ENCODE measurements around the gene LDLRAD3. TPM values are rescaled to one million over a fixed set of nuclear protein-coding genes. Genes with fewer than 3 reads are reported as not detected.

Gene LDLRAD3
- total RNA-seq, 1 experiment from 2014 or later, result 12.1 TPM

DNA sequence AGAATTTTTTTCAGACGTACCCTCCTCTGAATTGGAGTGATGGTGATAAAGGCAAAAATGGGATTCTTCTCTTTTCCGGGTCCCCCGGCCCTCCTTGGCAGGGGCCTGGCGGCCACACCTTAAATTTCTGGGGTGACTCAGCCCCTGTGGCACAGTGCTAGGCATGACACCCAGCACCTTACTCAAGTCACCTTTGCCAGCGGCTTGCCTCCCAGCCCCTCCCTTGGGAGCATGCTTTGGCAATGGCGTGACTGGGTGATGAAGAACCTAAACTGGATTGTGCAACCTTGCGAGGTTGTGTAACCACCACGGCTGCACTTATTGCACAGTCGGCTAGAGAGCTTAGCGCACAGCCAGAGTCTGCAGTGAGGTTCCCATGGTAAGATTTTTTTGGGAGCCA, 16.2 kb upstream of the LDLRAD3 start:
- Histone ChIP-seq H3K23ac (ENCODE audit: insufficient read length, low read depth, low read length) (no peak overlapping the region), H3K9ac (ENCODE audit: extremely low read depth, insufficient read length, low read length) (no peak overlapping the region), H3K4me1 (ENCODE audit: insufficient read depth, low read length) (no peaks in the 10 kb centered on the region), H3K27me3 (ENCODE audit: insufficient read depth, low read length) (no peaks in the 10 kb centered on the region), H4K5ac (ENCODE audit: insufficient read length, low read depth, low read length) (no peak overlapping the region), H4K20me1 (ENCODE audit: control insufficient read depth, insufficient read depth, insufficient read length) (no peaks in the 10 kb centered on the region), H2BK15ac (ENCODE audit: low read depth, low read length) (peak overlapping the region; percentile 99; the same call in 1 of the 2 replicates), H2BK5ac (ENCODE audit: insufficient read length, low read length) (no peak overlapping the region), H3K79me2 (ENCODE audit: insufficient read depth, low read length) (no peaks in the 10 kb centered on the region), H2BK120ac (ENCODE audit: low read depth, low read length, poor library complexity, severe bottlenecking) (no peak overlapping the region), H3K27ac (ENCODE audit: insufficient read length, low read depth, low read length) (no peak overlapping the region), H3K4ac (ENCODE audit: low read depth, low read length) (no peak overlapping the region), H3K18ac (ENCODE audit: insufficient read length, low read depth, low read length) (no peak overlapping the region), H3K4me2 (ENCODE audit: insufficient read depth, insufficient read length, low read length) (no peak overlapping the region), H3K56ac (ENCODE audit: insufficient read length, low read depth, low read length) (no peak overlapping the region), H2BK12ac (ENCODE audit: insufficient read length, low read depth, low read length) (no peak overlapping the region), H3K9me3 (ENCODE audit: control insufficient read depth, low read depth, low read length) (no peaks in the 10 kb centered on the region), H3K23me2 (ENCODE audit: insufficient read length, low read depth, low read length, poor library complexity, severe bottlenecking) (no peaks in the 10 kb centered on the region), H3K14ac (ENCODE audit: insufficient read depth, low read length) (no peak overlapping the region), H2AFZ (ENCODE audit: low read length) (no peak overlapping the region), H4K8ac (replicated peaks; ENCODE audit: insufficient read length, low read depth, low read length) (no peak overlapping the region), H2BK20ac (ENCODE audit: low read depth, low read length, poor library complexity, severe bottlenecking) (no peak overlapping the region), H3T11ph (ENCODE audit: low read length) (no peak overlapping the region), H3K79me1 (ENCODE audit: insufficient read depth, low read depth, low read length, poor library complexity, severe bottlenecking) (no peaks in the 10 kb centered on the region), H2AK5ac (ENCODE audit: insufficient read length, low read length) (no peak overlapping the region), H4K91ac (ENCODE audit: insufficient read length, low read depth, low read length) (no peak overlapping the region)
- TF ChIP-seq CTCF (conservative IDR thresholded peaks at IDR 0.05), result no peak
- Mint-ChIP-seq H3K9me3 (no peaks in the 10 kb centered on the region; a peak in 1 of 5 replicates), H3K36me3 (ENCODE audit: insufficient read depth in 1 of 3, low read depth in 3 of 3) (no peaks in the 10 kb centered on the region), H3K27me3 (ENCODE audit: low read depth) (peaks cover 3% of the 10 kb centered on the region; the same call in 1 of the 2 replicates), H3K4me1 (0 out of 4 replicates have a peak, but pooled peaks cover 3 to 7% of the 10 kb centered on the region in 2 experiments), H3K4me3 (no peak overlapping the region), H3K27ac (no peak overlapping the region; a peak in 1 of 7 replicates)
- no CpG with 5 or more reads among the region's 10 CpGs for WGBS (ENCODE audit: extremely low coverage, insufficient read length, low lambda C conversion rate)
- no peak for DNase-seq
